GM23248 (cell line): ENCODE measurements around the gene SEMA4G.

Experiments used
- EZH2 ChIP-seq: fragments of 200-600 bp; sonication (generic); IDR thresholded peaks from 2 replicates; pipeline ENCODE4 v1.6.1; 2018; ENCODE audit warnings: antibody characterized with exemption, mild to moderate bottlenecking; ENCODE audit not compliant: insufficient read depth, poor library complexity, severe bottlenecking
- EZH2phosphoT487 ChIP-seq: fragments of 200-600 bp; sonication (generic); IDR thresholded peaks from 2 replicates; pipeline ENCODE4 v1.6.1; 2018; ENCODE audit warnings: antibody characterized with exemption, moderate library complexity, mild to moderate bottlenecking, low read depth; ENCODE audit not compliant: insufficient read depth

GRCh38 chr10:100970076-100970913 is 991 bp downstream of the SEMA4G start:
- no peak for TF ChIP-seq EZH2
- TF ChIP-seq EZH2phosphoT487: no peak
